ENCODE data around the gene ETHE1.

Gene ETHE1

DNA sequence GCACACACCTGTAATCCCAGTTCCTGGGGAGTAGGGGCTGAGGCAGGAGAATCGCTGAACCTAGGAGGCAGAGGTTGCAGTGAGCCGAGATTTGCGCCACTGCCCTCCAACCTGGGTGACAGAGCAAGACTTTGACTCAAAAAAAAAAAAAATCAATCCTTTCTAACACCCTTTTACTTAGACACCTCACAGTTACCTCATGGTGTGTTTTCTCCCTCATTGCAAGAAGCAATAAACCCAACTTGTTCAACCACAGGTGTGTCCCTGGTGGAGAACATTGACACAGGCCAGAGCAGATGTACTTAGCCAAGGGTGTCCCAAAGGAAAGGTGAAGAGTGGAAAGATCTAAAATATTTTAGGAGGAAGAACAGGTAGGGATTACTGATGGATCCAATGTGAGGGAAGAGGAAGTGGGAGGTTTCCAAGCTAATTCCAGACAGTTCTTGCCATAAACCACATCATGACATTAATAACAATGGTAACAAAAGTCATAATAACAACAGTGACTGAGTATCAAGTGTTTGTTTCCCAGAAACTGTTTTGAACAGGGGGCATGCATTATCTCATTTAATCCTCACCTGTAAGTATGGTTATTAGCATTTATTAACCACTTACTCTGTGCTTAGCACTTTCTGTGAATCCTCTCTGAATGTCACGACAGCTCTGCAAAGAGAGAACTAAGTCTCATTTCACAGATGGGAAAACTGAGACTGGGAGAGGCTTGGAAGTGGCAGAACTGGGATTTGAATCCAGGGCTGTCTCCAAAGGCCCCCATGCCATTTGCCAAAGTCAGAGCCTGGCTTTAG lies 58.4 kb downstream of the ETHE1 start:
- Histone ChIP-seq H3K9me3 (ENCODE audit: severe bottlenecking) (no peaks in the 10 kb centered on the region), H3K36me3 (ENCODE audit: low read depth) (no peaks in the 10 kb centered on the region), H3K4me1 (ENCODE audit: insufficient read depth, poor library complexity, severe bottlenecking) (peaks cover 22% of the 10 kb centered on the region), H3K4me3 (ENCODE audit: severe bottlenecking) (no peak overlapping the region), H3K27me3 (ENCODE audit: insufficient read depth, poor library complexity, severe bottlenecking) (no peaks in the 10 kb centered on the region), H3K27ac (ENCODE audit: poor library complexity, severe bottlenecking) (peak overlapping the region; percentile 50)
- no peak for DNase-seq (ENCODE audit: low spot score)
- no peak for ATAC-seq (ENCODE audit: low read depth)
- TF ChIP-seq, protein P1, sequence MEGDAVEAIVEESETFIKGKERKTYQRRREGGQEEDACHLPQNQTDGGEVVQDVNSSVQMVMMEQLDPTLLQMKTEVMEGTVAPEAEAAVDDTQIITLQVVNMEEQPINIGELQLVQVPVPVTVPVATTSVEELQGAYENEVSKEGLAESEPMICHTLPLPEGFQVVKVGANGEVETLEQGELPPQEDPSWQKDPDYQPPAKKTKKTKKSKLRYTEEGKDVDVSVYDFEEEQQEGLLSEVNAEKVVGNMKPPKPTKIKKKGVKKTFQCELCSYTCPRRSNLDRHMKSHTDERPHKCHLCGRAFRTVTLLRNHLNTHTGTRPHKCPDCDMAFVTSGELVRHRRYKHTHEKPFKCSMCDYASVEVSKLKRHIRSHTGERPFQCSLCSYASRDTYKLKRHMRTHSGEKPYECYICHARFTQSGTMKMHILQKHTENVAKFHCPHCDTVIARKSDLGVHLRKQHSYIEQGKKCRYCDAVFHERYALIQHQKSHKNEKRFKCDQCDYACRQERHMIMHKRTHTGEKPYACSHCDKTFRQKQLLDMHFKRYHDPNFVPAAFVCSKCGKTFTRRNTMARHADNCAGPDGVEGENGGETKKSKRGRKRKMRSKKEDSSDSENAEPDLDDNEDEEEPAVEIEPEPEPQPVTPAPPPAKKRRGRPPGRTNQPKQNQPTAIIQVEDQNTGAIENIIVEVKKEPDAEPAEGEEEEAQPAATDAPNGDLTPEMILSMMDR (IDR thresholded peaks at IDR 0.05; ENCODE audit: poor library complexity, severe bottlenecking): no peak

DNA sequence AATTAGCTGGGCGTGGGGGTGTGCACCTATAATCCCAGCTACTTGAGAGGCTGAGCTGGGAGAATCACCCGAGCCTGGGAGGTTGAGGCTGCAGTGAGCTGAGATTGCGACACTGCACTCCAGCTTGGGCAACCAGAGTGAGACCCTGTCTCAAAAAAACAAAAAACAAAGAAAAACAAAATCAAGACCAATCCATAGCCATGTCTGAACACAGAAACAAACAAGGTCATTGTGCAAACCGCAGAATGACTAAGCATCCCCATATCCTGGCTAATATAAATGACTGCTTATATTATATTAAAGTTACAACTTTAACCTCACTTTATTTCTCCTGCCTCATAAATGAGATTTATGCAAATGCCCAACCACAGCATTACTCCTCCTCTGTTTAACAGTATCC lies 59.3 kb downstream of the ETHE1 start:
- no peak overlapping the region for H3K4me3 ChIP-seq (ENCODE audit: severe bottlenecking)
- H3K36me3 ChIP-seq (ENCODE audit: low read depth): no peaks in the 10 kb centered on the region
- TF ChIP-seq, protein P1 (IDR thresholded peaks at IDR 0.05; ENCODE audit: poor library complexity, severe bottlenecking): no peak
- H3K27me3 ChIP-seq (ENCODE audit: insufficient read depth, poor library complexity, severe bottlenecking): no peaks in the 10 kb centered on the region
- H3K27ac ChIP-seq (ENCODE audit: poor library complexity, severe bottlenecking): peak overlapping the region; percentile 50
- peaks cover 22% of the 10 kb centered on the region for H3K4me1 ChIP-seq (ENCODE audit: insufficient read depth, poor library complexity, severe bottlenecking)
- DNase-seq (ENCODE audit: low spot score) (no peak), ATAC-seq (ENCODE audit: low read depth) (no peak)
- H3K9me3 ChIP-seq (ENCODE audit: severe bottlenecking): no peaks in the 10 kb centered on the region

DNA sequence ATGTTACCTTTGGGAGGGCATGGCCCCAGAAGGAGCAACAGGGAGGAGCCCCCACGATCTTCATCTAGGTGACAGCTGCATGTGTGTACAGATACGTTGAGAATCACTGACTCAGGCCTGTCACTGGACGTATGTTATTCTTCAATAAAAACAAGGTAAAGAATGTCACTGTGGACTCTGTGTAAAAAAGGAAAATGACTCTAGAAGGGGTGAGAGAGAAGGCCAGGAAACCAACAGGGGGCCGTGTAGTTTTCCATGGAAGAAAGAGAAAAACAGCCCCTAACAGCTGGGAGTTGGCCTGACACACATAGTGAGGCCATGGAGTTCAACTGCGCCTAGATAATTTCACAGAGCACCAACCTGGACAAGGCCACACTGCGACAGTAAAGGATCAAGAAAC lies 59.7 kb downstream of the ETHE1 start:
- Histone ChIP-seq H3K27me3 (ENCODE audit: insufficient read depth, poor library complexity, severe bottlenecking) (no peaks in the 10 kb centered on the region), H3K4me3 (ENCODE audit: severe bottlenecking) (no peak overlapping the region), H3K27ac (ENCODE audit: poor library complexity, severe bottlenecking) (peak overlapping the region; percentile 50), H3K36me3 (ENCODE audit: low read depth) (no peaks in the 10 kb centered on the region), H3K4me1 (ENCODE audit: insufficient read depth, poor library complexity, severe bottlenecking) (peaks cover 22% of the 10 kb centered on the region), H3K9me3 (ENCODE audit: severe bottlenecking) (no peaks in the 10 kb centered on the region)
- TF ChIP-seq, protein P1 (IDR thresholded peaks at IDR 0.05; ENCODE audit: poor library complexity, severe bottlenecking): no peak
- no peak for DNase-seq (ENCODE audit: low spot score)
- ATAC-seq (ENCODE audit: low read depth): no peak

DNA sequence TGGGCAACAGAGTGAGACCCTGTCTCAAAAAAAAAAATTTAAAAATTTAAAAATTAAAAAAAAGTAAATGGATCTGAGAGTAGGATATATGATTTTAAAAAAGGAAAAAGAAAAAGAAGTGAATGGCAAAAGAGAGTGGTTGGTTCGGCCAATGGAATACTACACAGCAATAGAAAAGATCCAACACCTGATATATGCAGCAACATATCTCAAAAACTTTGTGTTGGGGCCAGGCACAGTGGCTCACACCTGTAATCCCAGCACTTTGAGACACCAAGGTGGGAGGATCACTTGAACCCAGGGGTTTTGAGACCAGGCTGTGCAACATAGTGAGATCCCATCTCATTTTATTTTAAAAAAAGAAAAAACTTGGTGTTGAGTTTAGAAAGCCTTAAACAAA lies 60.2 kb downstream of the ETHE1 start:
- H3K4me3 ChIP-seq (ENCODE audit: severe bottlenecking): no peak overlapping the region
- H3K27ac ChIP-seq (ENCODE audit: poor library complexity, severe bottlenecking): peak overlapping the region; percentile 50
- H3K27me3 ChIP-seq (ENCODE audit: insufficient read depth, poor library complexity, severe bottlenecking): no peaks in the 10 kb centered on the region
- no peaks in the 10 kb centered on the region for H3K9me3 ChIP-seq (ENCODE audit: severe bottlenecking)
- H3K4me1 ChIP-seq (ENCODE audit: insufficient read depth, poor library complexity, severe bottlenecking): peaks cover 22% of the 10 kb centered on the region
- H3K36me3 ChIP-seq (ENCODE audit: low read depth): no peaks in the 10 kb centered on the region
- TF ChIP-seq, protein P1 (IDR thresholded peaks at IDR 0.05; ENCODE audit: poor library complexity, severe bottlenecking): no peak
- DNase-seq (ENCODE audit: low spot score): no peak
- ATAC-seq (ENCODE audit: low read depth): no peak

DNA sequence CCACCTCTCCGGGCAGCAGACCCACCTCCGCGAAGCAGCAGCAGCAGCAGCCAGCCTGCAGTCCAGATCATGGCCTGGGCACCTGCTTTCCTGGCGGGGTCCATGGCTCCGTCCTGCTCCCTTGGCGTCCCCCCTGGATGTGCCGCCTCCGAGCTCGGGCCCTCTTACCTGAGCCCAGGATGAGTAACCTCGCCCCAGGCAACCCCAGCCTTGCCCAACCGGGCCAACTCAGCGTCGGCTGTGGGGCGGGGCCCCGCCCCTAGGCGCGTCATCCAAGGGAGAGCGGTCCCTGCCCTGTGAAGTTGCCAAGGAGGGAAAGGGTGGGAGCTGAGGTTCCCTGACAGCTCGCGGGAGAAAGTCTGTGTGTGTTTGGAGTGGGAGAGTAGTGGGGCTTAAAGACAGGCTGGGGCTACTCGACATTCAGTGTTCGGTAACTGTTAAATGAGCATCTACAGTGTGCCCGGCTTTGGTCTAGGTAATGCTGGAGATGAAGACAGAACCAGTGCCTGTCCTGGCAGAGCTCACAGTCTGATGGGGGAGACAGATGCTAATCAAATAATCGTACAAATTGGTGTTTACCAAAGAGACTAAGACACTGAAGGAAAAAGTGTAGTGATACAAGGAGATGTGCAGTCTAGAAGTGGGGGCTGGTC lies 61.4 kb downstream of the ETHE1 start, which contains the start of gene LYPD3:
Gene LYPD3 (minus strand): TSS at position 141 of the 653 bp plus-strand sequence. CDS start 37 bp downstream, at position 104.
- Histone ChIP-seq H3K4me1 (ENCODE audit: insufficient read depth, poor library complexity, severe bottlenecking) (peaks cover 22% of the 10 kb centered on the region), H3K4me3 (ENCODE audit: severe bottlenecking) (peak within 1 kb of the TSS; percentile 52), H3K27me3 (ENCODE audit: insufficient read depth, poor library complexity, severe bottlenecking) (no peaks in the 10 kb centered on the region), H3K36me3 (ENCODE audit: low read depth) (no peaks in the 10 kb centered on the region), H3K27ac (ENCODE audit: poor library complexity, severe bottlenecking) (peak within 1 kb of the TSS; percentile 43), H3K9me3 (ENCODE audit: severe bottlenecking) (no peaks in the 10 kb centered on the region)
- DNase-seq (ENCODE audit: low spot score): peak; percentile 97
- TF ChIP-seq, protein P1 (IDR thresholded peaks at IDR 0.05; ENCODE audit: poor library complexity, severe bottlenecking): no peak
- ATAC-seq (ENCODE audit: low read depth): peak; percentile 66

Data from RWPE2 (cell line).